Activated CD4-positive, CD25-positive, alpha-beta regulatory T cell (primary cell): ENCODE data around the gene FNDC3A.
"Not testable (repeated sequence)": the region's sequence is repeated elsewhere in the genome, so short reads cannot be mapped to it uniquely, and the experiment has no call there.

Experiments used
- DNase-seq, 4 experiments: peaks; one replicate each; lab custom pipeline; 2025; lab: John Stamatoyannopoulos, UW

FNDC3A gene

GRCh38 chr13:49140910-49141611, 165.3 kb downstream of the FNDC3A start:
- no peak for DNase-seq

GRCh38 chr13:49146950-49147355, 171.2 kb downstream of the FNDC3A start:
- DNase-seq, result no peak

- no peak for DNase-seq
Observed at GRCh38 chr13:49148405-49148804, 172.7 kb downstream of the FNDC3A start.

GRCh38 chr13:49157955-49158584, 182.4 kb downstream of the FNDC3A start:
- DNase-seq, result not testable (repeated sequence)

- not testable (repeated sequence) for DNase-seq
Observed at GRCh38 chr13:49163162-49163561, 187.4 kb downstream of the FNDC3A start.

- no peak for DNase-seq
Observed at GRCh38 chr13:49164712-49165111, 189.0 kb downstream of the FNDC3A start.

GRCh38 chr13:49165798-49166752, 190.4 kb downstream of the FNDC3A start:
- no peak for DNase-seq

GRCh38 chr13:49171359-49171758, 195.6 kb downstream of the FNDC3A start:
- DNase-seq, result no peak

GRCh38 chr13:49183672-49184325, 208.1 kb downstream of the FNDC3A start:
- no peak for DNase-seq

GRCh38 chr13:49184621-49185020, 208.9 kb downstream of the FNDC3A start:
- no peak for DNase-seq

- no peak for DNase-seq
Observed at GRCh38 chr13:49185264-49185663, 209.6 kb downstream of the FNDC3A start.

GRCh38 chr13:49190901-49191300, 215.2 kb downstream of the FNDC3A start:
- DNase-seq, result no peak

GRCh38 chr13:49206641-49207040, 230.9 kb downstream of the FNDC3A start:
- DNase-seq, result no peak

GRCh38 chr13:49208619-49209018, 232.9 kb downstream of the FNDC3A start:
- DNase-seq, result no peak

GRCh38 chr13:49210114-49210513, 234.4 kb downstream of the FNDC3A start:
- DNase-seq, result no peak

GRCh38 chr13:49210669-49211068, 235.0 kb downstream of the FNDC3A start:
- DNase-seq, result no peak

- no peak for DNase-seq
Observed at GRCh38 chr13:49213539-49213938, 237.8 kb downstream of the FNDC3A start.

- no peak for DNase-seq
Observed at GRCh38 chr13:49213997-49214916, 238.5 kb downstream of the FNDC3A start.

- peak in 1 of 4 experiments; percentile 9 for DNase-seq
Observed at GRCh38 chr13:49214917-49215376, 239.2 kb downstream of the FNDC3A start.

GRCh38 chr13:49216334-49216733, 240.6 kb downstream of the FNDC3A start:
- no peak for DNase-seq
